ENCODE results near the gene PLA2G4B.

PLA2G4B gene

DNA sequence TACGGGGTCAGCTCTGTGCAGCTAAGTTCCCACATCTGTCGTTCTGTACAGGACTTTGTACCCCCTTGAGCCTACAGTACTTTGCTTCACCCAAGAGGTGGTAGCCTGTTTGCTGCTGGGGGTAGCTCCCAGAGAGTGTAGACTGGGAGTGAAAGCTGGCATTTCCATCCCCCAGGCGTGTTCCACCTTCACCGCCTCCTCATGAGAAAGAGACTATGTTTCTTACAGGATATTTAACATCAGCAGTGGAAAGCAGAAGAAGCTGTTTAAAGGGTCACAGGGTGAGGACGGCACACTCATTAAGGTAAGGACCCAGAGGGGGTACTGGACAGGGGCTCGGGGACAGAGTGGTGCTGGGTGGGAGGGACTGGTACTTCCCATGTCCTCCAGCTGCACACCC is 20.9 kb upstream of the PLA2G4B start:
- H3K27me3 Mint-ChIP-seq, result no peaks in the 10 kb centered on the region
- no peaks in the 10 kb centered on the region for H3K9me3 Mint-ChIP-seq
- H3K4me1 Mint-ChIP-seq, result no peaks in the 10 kb centered on the region
- H3K4me3 Mint-ChIP-seq, result no peak overlapping the region
- peaks cover 9% of the 10 kb centered on the region for H3K36me3 Mint-ChIP-seq
- no peak overlapping the region for H3K27ac Mint-ChIP-seq

DNA sequence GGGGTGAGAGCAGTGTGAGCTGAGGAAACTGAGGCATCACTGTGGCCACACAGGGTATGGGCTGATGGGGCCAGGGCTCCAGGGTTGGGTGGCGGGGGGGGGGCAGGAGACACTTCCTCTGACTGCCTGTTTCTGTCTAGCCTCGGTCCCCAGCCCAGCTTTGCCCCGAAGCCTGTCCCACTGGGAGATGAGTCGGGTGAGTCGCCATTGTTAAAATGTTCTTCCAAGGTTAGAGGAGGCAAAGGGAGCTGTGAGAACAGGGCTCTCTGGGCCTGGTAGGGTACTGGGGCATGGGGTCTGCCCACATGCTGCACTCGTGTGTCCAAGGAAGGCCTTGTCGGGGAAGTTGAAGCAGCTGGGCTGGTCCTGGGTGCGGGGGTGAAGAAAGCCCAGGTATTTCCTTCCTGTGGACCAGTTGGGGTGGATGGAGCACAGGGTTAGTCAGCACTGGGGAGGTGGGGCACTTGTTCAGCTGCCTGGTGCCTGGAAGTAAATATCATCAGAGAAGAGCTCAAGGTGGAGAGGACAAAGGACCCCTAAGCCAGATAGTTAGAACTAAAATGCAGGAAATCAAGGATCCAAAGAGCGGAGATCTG is 19.1 kb upstream of the PLA2G4B start:
- Mint-ChIP-seq H3K9me3 (no peaks in the 10 kb centered on the region), H3K36me3 (peaks cover 7% of the 10 kb centered on the region), H3K27ac (no peak overlapping the region), H3K4me3 (no peak overlapping the region), H3K4me1 (no peaks in the 10 kb centered on the region), H3K27me3 (no peaks in the 10 kb centered on the region)

DNA sequence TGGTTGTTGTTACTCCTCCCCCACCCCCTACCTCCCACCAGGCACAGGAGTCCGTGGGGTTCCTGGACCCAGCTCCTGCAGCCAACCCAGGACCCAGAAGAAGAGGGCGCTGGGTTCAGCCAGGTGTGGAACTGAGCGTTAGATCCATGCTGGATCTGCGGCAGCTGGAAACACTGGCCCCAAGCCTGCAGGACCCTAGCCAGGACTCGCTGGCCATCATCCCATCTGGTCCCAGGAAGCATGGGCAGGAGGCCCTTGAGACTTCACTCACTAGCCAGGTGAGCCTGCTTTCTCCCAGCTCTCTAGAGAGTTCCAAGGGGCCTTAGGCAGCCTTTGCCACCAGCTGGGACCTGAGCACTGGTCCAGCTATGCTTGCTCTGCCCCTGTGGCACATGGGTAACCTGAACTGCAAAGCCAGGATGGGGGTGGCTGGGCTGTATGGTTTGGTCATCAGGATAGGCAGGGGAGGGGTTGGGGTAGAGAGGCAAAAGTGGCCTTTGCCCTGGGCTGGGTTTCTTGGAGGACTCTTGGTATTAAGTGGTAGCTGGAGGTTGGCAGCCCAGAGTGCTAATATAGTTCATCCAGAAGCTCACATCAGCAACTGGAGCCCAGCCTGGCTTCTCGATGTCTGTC is 17.7 kb upstream of the PLA2G4B start:
- no peaks in the 10 kb centered on the region for H3K9me3 Mint-ChIP-seq
- peaks cover 6% of the 10 kb centered on the region for H3K36me3 Mint-ChIP-seq
- H3K27me3 Mint-ChIP-seq, result no peaks in the 10 kb centered on the region
- H3K4me1 Mint-ChIP-seq, result no peaks in the 10 kb centered on the region
- H3K27ac Mint-ChIP-seq, result no peak overlapping the region
- H3K4me3 Mint-ChIP-seq, result no peak overlapping the region

DNA sequence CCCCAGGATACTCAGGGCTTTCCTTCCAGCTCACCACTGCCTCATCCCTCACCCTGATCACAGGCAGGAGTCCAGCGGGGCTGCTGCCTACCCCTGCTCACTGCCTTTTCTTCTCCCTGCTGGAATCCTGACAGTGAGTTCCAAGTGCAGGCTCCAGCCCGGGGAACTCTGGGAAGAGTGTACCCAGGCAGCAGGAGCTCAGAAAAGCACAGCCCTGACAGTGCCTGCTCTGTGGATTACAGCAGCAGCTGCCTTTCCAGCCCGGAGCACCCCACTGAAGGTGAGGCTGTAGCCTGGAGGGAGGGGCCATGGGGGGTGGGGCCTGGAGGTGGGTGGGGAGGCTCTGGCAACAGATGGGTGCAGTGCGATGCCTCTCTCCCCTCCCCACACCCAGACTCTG is 16.8 kb upstream of the PLA2G4B start:
- Mint-ChIP-seq H3K27ac (no peak overlapping the region), H3K4me3 (no peak overlapping the region), H3K4me1 (peaks cover 4% of the 10 kb centered on the region), H3K27me3 (no peaks in the 10 kb centered on the region), H3K9me3 (no peaks in the 10 kb centered on the region), H3K36me3 (peaks cover 3% of the 10 kb centered on the region)

DNA sequence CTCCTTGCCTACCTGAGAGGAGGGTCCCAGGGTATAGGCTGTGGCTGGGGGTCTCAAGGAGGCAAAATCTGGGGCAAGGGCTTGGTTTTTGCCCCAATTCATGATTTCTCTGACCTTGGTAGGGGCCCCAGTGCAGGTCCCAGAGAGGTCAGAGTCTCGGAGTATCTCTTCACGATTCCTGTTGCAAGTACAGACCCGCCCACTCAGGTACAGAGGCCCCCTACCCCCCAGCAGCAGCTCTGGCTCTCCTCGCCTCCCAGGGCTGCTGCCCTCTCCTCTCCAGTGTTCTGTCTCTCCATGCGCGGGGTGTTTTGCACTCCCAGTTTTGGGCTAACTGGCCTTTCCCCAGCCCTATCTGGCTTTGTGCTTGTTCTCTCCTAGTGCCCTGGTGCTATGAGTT is 16.2 kb upstream of the PLA2G4B start:
- Mint-ChIP-seq H3K9me3 (no peaks in the 10 kb centered on the region), H3K27ac (no peak overlapping the region), H3K4me3 (no peak overlapping the region), H3K36me3 (peaks cover 3% of the 10 kb centered on the region), H3K27me3 (no peaks in the 10 kb centered on the region), H3K4me1 (peaks cover 4% of the 10 kb centered on the region)

DNA sequence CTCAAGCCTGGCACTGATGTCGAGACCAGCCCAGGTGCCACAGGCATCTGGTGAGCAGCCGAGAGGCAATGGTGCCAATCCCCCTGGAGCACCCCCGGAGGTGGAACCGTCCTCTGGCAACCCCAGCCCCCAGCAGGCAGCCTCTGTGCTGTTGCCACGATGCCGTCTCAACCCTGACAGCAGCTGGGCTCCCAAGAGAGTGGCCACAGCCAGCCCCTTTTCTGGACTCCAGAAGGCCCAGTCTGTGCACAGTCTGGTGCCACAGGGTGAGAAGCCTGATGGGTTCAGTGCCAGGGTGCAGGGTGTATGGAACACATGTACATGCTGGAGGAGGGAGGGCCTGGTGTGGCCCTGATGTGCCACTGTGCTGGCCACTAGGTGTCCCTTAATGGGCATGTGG is 15.7 kb upstream of the PLA2G4B start:
- H3K4me3 Mint-ChIP-seq, result no peak overlapping the region
- no peaks in the 10 kb centered on the region for H3K27me3 Mint-ChIP-seq
- no peak overlapping the region for H3K27ac Mint-ChIP-seq
- H3K36me3 Mint-ChIP-seq, result peaks cover 3% of the 10 kb centered on the region
- H3K9me3 Mint-ChIP-seq, result no peaks in the 10 kb centered on the region
- peaks cover 4% of the 10 kb centered on the region for H3K4me1 Mint-ChIP-seq

DNA sequence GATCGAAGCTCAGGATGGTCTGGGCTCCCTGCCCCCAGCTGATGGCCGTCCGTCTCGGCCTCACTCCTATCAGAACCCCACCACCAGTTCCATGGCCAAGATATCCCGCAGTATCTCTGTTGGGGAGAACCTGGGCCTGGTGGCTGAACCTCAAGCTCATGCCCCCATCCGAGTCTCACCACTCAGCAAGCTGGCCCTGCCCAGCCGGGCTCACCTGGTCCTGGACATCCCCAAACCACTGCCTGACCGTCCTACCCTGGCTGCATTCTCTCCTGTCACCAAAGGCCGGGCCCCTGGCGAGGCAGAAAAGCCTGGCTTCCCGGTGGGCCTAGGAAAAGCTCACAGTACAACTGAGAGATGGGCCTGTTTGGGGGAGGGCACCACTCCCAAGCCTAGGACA is 15.1 kb upstream of the PLA2G4B start:
- H3K36me3 Mint-ChIP-seq, result peaks cover 3% of the 10 kb centered on the region
- H3K4me1 Mint-ChIP-seq, result peaks cover 6% of the 10 kb centered on the region
- H3K4me3 Mint-ChIP-seq, result no peak overlapping the region
- no peaks in the 10 kb centered on the region for H3K27me3 Mint-ChIP-seq
- H3K9me3 Mint-ChIP-seq, result no peaks in the 10 kb centered on the region
- H3K27ac Mint-ChIP-seq, result no peak overlapping the region

DNA sequence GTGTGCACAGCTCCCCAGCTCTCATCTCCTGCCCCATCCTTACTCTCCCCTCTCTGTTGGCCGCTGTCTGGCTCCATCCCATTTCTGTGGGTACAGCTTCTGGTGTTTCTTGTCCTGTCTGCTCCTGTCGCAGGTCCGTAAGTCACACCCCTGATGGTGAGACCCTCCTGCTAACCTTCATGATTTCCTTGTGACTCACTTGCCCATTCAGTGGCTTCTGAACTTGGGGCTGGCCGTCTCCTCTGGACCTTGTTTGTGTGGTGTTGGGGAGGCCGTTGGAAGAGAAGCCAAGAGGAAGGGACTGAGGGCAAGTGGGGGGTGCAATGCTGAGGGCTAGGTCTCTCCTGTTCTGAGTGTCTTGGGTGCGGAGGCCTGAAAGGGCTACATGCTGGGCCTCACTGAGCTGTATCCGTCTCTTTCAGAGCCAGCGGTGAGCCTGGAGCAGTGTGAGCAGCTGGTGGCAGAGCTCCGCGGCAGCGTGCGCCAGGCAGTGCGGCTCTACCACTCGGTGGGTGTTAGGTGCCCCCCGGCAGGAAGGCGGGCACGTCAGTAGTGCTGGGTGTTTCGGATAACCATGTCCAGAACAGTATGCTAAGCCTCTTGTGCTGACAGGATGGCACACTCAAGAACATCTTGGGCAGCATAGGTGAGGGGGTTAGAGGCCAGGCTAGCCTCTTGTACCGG is 14.4 kb upstream of the PLA2G4B start:
- peaks cover 13% of the 10 kb centered on the region for H3K4me1 Mint-ChIP-seq
- H3K4me3 Mint-ChIP-seq, result no peak overlapping the region
- no peak overlapping the region for H3K27ac Mint-ChIP-seq
- H3K27me3 Mint-ChIP-seq, result no peaks in the 10 kb centered on the region
- H3K9me3 Mint-ChIP-seq, result no peaks in the 10 kb centered on the region
- H3K36me3 Mint-ChIP-seq, result peaks cover 3% of the 10 kb centered on the region

DNA sequence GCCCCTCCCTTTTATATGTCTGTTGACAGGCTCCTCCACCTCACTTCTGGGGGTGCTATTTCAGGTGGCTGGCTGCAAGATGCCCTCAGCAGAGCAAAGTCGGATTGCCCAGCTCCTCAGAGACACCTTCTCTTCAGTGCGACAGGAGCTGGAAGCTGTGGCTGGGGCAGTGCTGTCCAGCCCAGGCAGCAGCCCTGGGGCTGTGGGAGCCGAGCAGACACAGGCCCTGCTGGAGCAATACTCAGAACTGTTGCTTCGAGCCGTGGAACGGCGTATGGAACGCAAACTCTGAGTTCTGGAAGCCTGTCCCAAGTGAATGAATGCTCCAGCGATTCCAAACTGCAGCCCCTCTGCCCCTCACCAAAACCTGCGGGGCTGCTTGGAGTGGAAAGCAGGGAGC is 13.5 kb upstream of the PLA2G4B start:
- H3K4me1 Mint-ChIP-seq, result peaks cover 16% of the 10 kb centered on the region
- H3K4me3 Mint-ChIP-seq, result no peak overlapping the region
- H3K36me3 Mint-ChIP-seq, result no peaks in the 10 kb centered on the region
- no peak overlapping the region for H3K27ac Mint-ChIP-seq
- H3K9me3 Mint-ChIP-seq, result no peaks in the 10 kb centered on the region
- H3K27me3 Mint-ChIP-seq, result no peaks in the 10 kb centered on the region

DNA sequence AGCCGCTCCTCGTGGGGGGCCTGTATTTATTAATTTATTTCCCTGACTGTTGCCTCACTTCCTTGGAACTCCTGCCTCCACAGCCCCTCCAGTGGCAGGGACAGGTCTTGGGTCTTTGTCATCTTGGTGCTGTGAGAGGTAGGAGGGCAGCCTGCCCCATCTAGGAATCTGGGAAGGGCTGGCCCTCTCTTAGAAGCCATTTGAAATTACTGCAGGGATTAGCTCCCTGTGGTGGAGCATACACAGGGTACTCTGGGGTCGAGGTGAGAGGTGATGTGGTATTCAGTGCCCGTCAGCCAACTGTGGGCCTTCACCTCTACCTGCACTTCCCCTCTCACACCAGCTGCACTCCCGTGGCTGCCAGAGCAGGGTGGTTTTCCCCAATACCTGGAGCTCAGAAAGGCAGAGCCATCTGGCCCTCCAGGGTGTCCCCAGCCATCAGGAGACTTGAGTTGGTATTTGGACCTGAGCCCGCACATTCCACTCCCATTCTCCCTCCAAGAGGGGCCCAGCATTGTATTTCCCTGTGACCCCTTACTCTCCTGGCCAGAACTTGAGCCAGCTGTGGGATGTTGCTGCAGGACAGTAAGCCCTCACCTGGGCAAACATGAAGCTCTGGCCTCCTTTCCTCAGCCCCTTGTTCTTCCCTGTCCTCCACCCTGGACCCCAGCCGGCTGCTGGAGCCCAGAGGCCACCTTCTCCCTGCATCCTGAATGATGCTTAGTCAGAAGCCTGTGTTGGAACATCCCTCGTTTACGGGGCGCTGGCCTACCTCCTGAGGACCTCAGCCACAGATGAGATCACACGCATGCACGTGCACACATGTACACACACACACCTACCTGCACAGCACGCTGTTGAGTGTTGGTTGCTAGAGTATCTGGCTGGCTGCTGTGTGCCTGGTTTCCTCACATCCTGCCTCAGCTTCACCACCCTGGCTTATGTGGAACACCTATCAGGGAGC is 12.8 kb upstream of the PLA2G4B start:
- Mint-ChIP-seq H3K9me3 (no peaks in the 10 kb centered on the region), H3K27ac (no peak overlapping the region), H3K36me3 (no peaks in the 10 kb centered on the region), H3K4me1 (peaks cover 16% of the 10 kb centered on the region), H3K27me3 (no peaks in the 10 kb centered on the region), H3K4me3 (peak overlapping the region; percentile 82)

DNA sequence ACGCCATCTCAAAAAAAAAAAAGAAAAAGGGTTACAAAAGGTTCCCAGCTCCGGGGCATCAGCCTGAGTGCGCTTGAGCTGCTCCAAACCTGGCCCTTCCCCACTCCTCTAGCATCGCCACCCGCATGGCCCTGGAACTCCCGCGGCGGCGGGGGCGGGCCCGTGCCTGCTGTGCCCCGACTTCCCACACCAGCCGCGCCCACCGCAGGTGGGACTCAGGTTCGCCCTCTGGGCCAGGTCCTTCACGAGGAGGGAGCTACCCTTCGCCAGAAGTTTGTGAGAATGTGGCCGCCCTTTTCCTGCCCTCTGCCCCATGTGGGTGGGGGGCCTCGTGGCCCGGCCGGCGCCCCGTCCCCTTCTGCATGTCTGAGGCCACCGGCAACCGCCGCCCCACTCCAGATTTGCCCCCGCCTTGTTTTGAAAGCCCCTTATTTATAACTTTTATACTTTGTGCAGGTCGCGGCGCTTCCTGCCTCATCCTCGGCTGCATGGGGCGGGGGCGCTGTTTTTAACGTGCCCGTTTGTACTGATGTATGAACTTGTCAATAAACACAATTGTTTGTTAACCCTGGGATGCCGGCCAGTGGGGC is 11.3 kb upstream of the PLA2G4B start:
- H3K27me3 Mint-ChIP-seq, result no peaks in the 10 kb centered on the region
- no peaks in the 10 kb centered on the region for H3K9me3 Mint-ChIP-seq
- peak overlapping the region; percentile 97 for H3K4me3 Mint-ChIP-seq
- H3K27ac Mint-ChIP-seq, result peak overlapping the region; percentile 83
- H3K4me1 Mint-ChIP-seq, result peaks cover 30% of the 10 kb centered on the region
- no peaks in the 10 kb centered on the region for H3K36me3 Mint-ChIP-seq

DNA sequence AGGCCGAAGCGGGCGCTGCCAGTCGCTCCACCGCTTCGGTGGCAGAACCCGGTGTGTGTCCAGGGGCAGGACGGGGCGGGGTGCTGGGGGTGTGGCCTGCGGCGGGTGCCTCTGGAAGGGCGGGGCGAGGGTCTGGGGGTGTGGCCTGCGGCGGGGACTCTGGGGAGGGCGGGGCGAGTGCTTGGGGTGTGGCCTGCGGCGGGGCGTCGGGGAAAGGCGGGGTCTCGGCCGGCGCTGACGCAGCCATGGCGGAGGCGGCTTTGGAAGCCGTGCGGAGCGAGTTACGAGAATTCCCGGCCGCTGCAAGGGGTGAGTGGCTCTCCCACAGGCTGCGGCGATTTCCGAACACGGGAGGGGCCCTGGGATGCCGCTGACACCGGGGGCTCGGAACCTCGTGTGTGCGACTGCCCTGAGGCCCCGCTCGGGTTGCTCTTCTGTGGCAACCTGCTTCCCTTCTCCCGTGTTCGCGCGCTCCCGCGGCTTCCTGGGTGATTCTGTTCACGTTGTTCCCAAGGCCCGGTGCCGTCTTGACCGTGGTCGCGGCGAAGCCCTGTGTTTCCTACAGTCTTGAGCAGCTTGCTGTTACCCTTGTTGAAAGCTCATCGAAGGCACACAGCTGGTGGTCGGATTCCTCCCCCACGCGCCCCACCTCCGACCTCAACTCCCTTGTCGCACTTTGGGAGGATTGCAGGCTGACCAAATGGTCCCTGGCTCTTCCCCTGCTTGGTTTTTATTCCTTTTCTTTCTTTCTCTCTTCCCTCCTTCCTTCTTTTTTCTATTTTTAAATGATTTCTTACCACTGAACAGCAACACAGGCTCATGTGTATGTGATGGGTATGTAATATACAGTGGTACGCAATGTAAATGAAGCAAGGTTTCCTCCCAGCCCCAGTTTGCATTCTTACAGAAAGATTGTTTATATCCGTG is 10.5 kb upstream of the PLA2G4B start, which contains the start of gene JMJD7:
TSS of gene JMJD7 (plus strand) at position 213 of the 927 bp plus-strand sequence. CDS start at position 246, 33 bp downstream.
- no peaks in the 10 kb centered on the region for H3K9me3 Mint-ChIP-seq
- peak within 1 kb of the TSS; percentile 95 for H3K27ac Mint-ChIP-seq
- H3K27me3 Mint-ChIP-seq, result no peaks in the 10 kb centered on the region
- H3K36me3 Mint-ChIP-seq, result no peaks in the 10 kb centered on the region
- peak within 1 kb of the TSS; percentile 97 for H3K4me3 Mint-ChIP-seq
- peaks cover 37% of the 10 kb centered on the region for H3K4me1 Mint-ChIP-seq

DNA sequence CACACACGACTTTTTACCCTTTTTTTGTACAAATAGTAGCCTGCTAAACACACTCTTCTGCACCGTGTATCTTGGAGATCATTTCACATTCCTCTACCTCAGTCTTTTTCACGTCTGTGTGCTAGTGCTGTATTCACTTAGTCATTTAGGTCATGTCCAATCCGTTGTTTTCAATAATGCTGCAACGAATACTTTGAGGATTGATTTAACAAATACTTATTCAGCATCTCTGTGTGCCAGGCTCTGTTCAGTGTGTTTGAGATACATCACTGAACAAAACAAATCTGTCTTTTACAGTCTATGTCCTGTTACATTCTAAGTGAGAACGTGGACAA is 9.9 kb upstream of the PLA2G4B start:
- Mint-ChIP-seq H3K27ac (peak overlapping the region; percentile 95), H3K4me3 (peak overlapping the region; percentile 97), H3K9me3 (no peaks in the 10 kb centered on the region), H3K36me3 (peaks cover 1% of the 10 kb centered on the region), H3K4me1 (peaks cover 43% of the 10 kb centered on the region), H3K27me3 (no peaks in the 10 kb centered on the region)

DNA sequence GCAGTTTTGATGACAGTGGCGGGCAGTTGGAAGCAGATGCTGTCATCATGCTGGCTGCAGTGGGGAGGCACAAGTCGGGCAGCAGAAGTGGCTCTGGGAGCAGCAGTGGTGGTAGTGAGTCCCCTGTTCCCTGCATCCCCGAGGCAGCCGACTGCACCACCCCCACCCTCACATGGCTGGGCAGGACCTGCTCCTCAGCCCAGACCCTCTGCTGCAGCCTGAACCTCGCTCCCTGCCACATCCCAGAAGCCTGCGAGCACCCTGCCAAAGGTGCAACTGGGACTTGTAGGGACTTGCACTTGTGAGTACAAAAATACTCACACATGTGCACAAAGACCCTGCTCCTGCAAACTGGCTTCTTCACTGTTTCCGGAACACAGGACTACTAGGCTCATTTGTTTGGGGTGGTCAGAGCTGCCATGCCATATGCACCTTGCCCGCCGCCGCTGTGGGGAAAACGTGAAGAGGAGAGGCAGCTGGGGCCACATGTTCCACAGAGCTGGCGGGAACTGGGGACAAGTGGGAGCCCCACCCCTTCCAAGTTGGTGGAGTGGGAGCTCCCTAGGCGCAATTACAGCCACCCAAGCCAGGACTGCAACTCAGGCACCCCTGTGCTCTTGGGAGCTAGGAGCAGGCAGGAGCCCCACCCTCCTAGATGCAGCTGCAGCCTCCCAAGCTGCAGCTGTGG is 8.5 kb upstream of the PLA2G4B start:
- peaks cover 51% of the 10 kb centered on the region for H3K4me1 Mint-ChIP-seq
- H3K36me3 Mint-ChIP-seq, result peaks cover 1% of the 10 kb centered on the region
- no peaks in the 10 kb centered on the region for H3K9me3 Mint-ChIP-seq
- H3K27me3 Mint-ChIP-seq, result no peaks in the 10 kb centered on the region
- peak overlapping the region; percentile 4 for H3K4me3 Mint-ChIP-seq
- no peak overlapping the region for H3K27ac Mint-ChIP-seq
